Measurements from ENCODE around the gene ZNF816. TPM values are rescaled to one million over a fixed set of nuclear protein-coding genes. Genes with fewer than 3 reads are reported as not detected.
"Not testable (repeated sequence)": the region's sequence is repeated elsewhere in the genome, so short reads cannot be mapped to it uniquely, and the experiment has no call there.

Gene ZNF816
- 26.8 TPM for total RNA-seq

DNA sequence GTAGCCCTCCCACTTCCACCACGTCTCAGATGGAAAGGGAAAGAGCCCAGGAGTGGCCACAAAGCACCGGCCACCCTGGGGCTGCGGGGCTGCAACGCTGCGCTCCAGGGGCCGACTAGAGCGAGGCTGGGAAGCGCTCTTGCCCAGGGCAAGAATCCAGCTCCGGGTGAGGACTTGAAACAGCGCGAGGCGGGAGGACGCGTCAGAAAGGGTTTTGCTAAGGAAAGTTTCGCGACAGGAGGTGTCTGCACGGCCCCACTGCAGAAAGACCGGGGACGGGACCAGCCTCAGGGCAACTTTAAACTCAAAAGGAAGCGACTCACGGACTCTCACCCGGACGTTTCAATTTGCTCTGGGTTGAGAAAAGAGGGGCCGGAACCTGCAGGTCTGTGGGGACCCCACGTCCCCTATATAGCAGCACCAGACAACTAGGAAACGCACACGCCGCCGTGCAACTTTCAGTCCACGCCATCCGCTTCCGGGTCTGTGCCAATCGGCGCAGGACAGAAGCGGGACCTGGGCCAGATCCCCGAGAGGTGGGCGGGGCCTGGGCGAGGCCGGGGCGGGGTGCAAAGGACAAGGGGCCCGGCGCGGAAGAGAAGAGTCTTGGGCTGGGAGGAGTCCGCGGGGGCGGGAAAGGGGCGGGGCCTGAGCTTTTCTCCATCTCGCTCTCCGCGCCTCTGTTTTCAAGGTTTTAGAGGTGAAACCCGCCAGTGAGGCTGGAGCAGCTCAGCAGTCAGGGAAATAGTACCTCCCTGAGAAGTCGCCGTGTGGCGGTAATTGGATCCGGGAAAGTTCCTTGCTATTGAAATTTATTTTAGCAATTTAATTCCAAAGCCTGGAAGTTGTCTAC is at the start of gene ZNF816:
Gene ZNF816, minus strand, starts transcription at position 488 of the 853 bp plus-strand sequence. CDS start 6,792 bp downstream, outside the sequence.
- peak; percentile 99 for DNase-seq (ENCODE audit: low spot score)

DNA sequence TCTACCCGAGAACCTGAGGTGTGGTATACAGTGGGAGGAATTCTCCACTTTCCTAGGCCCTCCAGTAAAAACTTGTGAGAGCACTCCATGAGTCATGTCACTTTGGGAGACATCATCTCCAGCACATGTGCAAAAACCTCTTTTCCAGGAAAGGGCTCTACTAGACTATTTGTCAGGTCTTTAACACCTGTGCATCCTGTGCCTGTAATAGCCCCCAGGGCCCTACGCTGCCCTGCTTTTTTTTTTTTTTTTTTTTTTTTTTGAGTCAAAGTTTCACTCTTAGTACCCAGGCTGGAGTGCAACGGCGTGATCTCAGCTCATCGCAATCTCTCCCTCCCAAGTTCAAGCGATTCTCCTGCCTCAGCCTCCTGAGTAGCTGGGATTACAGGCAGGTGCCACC is 49.3 kb upstream of the ZNF816 start:
- DNase-seq (ENCODE audit: low spot score), result no peak

DNA sequence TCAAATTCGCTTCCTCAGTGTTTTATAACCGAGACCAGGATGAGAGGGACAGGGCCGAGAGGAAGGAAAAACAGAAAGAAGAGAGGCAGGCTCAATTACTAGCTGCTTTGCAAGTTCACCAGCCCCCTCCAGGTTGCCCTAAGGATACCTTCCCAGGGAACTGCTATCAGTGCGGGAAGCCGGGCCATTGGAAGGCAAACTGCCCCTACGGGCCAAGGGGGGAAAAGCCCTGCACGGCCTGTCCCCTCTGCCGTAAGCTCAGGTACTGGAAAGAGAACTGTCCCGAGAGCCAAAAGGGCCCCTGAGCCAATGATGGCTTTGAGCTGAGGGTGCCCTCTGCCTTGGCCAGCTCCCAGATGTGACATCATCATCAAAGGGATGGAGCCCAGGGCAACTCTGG is 47.8 kb upstream of the ZNF816 start:
- DNase-seq (ENCODE audit: low spot score), result no peak

DNA sequence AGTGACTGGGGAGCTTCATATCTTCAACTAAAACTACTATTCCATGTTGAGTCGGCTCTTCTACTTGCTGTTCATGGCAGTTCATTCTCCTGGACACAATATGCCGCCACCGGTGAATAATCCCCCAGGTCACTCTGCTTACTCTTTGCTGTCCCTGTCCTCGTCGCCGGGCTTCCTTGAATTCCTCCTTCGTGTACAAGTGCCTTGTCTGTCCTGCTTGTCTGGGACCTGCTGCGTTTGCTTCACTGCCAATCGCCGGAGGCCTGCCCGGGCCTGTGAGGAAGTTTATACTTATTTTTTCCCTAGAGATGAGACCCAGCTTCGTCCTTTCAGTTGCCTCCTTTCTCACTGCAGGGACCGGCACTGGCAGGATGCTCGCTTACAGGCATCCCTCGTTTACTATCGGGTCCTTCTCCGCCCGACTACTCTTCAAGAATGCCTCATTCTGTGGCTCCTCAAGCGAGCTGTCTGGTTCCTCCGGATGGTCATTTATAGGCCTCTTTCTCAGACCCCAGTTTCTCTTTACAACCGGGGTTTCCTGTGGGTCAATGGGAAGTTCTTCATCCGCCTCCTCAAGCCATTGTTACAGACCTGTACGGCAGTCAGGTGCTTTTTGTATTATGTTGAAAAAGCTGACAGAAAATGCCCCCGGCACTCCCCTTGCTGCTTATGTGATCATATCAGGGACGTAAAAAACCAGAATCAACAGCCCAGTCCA is 45.5 kb upstream of the ZNF816 start:
- no peak for DNase-seq (ENCODE audit: low spot score)

DNA sequence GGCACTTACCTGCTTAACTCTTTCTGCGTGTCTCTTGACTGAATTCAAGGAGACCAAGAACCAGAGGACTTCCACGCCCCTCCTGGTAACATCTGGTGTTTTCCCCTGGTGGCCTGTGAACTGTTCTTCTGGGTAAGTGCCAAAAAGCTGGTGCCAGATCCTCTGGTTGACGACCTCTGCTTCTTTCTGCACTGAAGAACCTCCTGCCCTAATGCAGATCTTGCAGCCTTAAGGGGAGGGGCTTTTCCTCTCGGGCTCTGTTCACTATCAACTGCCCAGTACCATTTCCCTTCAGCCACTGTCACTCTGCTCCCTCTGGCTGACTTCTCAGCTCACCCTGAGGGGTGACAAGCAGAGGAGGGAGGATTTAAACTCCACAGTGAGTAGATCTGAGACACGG is 44.9 kb upstream of the ZNF816 start:
- DNase-seq (ENCODE audit: low spot score), result no peak

DNA sequence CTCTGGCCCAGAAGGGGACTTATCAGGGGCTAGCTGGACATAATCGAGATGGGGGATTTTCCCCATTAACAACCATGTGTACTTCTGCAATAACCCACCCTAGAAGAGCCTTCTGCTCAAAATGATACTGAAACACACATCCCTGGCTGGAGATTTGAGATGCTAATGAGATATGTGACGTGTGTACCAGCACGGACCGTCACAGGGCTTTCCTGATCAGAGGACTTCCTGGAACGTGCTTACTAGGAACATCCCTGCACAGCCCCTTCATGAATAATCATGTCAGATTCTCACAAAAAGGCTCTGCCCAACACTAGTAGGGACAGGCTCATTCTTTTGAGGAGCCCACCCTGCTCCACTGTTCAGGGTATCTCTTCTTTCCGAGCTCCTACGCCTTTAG is 44.5 kb upstream of the ZNF816 start:
- DNase-seq (ENCODE audit: low spot score), result no peak

DNA sequence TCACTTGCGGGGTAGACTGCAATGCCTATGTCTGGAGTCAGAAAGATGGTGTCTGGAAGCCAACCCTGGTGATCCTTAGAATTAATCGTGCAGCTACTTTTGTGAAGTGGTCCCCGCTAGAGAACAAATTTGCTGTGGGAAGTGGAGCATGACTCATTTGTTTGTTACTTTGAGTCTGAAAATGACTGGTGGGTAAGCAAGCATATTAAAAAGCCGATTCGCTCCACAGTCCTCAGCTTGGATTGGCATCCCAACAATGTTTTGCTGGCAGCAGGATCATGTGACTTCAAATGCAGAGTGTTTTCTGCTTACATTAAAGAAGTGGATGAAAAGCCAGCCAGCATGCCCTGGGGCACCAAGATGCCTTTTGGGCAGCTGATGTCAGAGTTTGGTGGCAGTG is 41.6 kb upstream of the ZNF816 start:
- no peak for DNase-seq (ENCODE audit: low spot score)

DNA sequence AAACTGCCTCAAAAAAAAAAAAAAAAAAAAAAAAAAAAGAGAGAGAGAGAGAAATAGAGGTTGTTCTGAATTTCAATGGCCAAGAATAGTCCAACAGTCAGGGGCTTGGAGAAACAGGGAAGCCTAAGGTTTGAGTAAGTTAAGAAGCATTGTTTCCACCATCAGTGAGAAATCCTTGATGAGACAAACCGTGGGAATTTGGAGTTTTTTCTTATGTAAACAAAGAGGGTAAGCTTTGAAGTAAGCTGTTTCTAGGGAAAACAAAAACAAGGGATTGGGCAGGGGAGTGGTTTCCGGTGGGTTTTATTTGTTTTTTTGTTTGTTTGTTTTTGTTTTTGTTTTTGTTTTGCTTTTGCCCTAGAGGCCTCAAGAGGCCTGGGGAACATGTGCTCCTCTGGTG is 39.8 kb upstream of the ZNF816 start:
- DNase-seq (ENCODE audit: low spot score), result no peak

DNA sequence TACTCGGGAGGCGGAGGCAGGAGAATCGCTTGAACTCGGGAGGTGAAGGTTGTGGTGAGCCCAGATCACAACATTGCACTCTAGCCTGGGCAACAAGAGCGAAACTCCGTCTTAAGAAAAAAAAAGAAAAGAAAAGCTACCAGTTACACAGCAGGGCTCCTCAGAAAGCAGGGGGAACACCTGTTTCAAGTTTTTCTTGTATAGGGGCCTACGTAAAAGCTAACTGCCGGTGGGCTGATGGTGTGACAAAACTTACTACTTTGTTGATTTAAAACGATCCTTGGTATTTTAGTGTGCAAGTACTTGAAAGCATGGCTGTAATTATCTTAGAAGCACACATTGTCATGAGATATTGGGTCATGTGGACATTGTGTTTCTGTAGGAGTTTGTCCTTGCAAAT is 35.3 kb upstream of the ZNF816 start:
- DNase-seq (ENCODE audit: low spot score), result no peak

DNA sequence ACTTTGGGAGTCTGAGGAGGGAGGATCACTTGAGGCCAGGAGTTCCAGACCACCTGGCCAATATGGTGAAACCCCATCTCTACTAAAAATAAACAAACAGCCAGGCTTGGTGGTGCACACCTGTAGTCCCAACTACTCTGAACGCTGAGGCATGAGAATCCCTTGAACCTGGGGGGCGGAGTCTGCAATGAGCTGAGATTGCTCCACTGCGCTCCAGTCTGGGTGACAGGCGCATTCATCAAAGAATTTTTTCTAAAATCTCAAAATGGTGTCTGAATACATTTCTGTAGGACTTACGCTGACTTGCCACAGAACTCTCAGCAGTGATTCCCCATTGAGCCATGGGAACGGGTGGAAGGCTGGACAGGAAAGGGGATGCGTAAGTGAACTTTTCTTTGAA is 33.0 kb upstream of the ZNF816 start:
- DNase-seq (ENCODE audit: low spot score), result no peak

DNA sequence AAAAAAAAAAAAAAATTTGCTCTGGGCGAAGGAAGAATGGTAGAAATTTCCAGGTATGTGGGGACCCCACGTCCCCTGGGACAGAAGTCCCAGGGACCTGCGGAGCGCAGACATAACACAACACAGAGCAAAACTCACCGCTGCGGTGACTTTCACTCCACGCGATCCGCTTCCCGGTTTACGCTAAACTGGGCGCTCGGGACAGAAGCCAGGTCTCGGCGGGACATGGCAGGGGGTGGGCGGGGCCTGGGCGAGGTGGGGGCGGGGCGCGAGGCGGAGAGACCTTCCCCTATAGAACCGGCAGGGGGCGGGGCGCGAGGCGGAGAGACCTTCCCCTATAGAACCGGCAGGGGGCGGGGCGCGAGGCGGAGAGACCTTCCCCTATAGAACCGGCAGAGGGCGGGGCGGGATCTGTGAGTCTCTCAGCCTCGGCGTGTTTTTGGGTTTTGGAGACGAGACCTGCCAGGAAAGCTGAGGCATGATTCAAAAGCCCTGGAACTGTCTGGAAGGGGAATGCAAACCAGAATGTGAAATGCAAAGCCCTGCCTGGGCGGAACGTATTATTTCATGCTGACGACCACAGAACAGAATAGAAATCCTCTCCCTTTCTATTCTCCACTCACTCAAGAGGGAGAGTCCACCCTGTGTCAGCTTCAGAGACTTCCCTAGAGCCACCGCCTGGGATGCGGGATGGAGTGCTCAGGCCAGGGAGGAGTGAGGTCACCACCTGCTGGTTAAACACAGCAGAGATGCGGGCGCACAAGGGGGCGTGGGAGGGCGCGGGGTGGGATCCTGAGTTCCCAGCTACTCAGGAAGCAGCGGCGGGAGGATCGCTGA is 30.9 kb upstream of the ZNF816 start:
- DNase-seq (ENCODE audit: low spot score), result peak; percentile 73

DNA sequence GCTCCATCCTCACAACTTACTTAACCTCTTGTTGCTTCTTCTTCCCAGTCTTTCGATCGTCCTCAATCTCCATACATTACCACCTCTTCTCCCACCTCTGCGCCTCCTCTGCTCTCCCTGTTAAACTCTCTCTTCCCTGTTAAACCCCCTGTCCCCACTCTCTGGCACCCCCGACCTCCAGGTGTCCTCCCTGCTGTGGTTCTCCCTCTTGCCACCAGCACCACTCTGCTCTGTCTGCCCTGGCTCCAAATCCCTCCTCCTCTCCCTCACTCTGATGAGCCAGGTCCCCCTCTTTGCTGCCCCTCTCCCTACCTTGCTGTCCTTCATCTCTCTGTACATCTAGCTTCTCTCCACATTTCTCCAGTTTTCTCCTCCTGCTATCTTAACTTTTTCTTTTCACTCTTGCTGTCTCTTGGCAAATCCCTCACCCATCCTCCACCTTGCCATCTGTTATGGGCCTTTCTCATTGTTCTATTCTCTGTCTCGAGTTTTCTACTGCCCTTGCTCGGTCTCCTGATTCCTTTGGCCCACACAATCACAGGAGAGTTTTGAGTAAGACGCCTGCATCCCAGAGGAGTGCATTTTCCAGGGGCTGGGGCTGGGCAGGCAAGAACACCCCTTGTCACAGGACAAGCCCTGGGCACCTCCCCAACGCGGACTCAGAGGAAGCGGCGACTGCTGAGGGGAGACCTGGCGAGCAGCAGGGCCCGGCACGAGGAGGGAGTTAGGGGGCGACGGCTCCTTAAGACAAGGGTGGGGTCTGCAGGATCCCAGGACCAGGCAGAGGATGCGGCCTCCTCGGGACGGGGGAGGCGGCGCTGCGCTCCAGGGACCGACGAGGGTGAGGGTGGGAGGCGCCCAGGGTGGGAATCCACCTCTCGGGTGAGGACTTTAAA is 29.7 kb upstream of the ZNF816 start:
- no peak for DNase-seq (ENCODE audit: low spot score)

DNA sequence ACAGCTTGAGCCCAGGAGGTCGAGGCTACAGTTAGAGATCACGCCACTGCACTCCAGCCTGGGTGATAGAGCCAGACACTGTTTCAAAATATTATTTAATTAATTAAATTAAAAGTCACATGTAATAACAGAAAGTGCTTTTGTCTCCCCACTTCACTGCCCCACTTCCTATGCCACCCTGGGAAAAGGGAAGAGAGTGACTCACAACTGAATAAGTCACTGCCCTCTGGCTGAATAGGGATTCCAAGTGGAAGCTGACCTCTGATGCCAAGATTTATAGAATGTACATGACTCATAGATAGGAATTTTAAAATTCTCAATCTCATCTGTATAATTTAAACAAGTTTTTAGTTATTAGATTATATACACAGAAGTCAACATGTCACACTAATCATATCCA is 28.8 kb upstream of the ZNF816 start:
- DNase-seq (ENCODE audit: low spot score), result no peak

DNA sequence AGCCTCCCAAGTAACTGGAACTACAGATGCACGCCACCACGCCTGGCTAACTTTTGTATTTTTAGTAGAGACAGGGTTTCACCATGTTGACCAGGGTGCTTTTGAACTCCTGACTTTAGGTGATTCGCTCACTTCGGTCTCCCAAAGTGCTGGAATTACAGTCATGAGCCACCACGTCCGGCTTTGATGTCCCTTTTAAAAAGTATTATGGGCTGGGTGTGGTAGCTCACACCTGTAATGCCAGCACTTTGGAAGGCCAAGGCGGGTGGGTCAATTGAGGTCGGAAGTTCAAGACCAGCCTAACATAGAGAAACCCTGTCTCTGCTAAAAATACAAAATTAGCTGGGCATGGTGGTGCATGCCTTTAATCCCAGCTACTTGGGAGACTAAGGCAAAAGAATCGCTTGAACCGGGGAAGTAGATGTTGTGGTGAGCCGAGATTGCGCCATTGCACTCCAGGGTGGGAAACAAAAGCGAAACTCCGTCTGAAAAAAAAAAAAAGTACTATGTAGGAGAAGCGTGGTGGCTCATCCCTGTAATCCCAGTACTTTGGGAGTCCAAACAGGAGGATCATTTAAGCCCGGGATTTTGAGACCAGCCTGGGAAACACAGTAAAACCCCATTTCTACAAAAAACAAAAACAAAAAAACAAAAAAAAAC is 28.2 kb upstream of the ZNF816 start:
- no peak for DNase-seq (ENCODE audit: low spot score)

DNA sequence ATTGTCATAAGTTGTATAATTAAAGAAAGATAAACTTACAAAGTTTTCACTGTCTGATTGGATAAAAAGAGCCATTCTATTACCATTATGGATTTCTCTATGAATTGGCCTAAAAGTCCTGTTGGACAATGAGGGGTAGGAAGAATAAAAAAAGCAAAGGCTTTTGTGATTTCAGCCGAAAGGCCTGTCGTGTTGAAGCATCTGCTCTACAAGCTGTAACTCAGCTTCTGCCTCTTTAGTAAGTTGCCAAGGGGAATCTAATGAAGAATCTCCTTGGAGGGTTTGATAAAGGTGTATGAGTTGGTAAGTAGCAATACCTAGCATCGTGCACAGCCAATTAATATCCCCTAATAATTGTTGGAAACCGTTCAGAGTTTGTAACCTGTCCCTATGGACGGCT is 25.8 kb upstream of the ZNF816 start:
- DNase-seq (ENCODE audit: low spot score), result no peak

DNA sequence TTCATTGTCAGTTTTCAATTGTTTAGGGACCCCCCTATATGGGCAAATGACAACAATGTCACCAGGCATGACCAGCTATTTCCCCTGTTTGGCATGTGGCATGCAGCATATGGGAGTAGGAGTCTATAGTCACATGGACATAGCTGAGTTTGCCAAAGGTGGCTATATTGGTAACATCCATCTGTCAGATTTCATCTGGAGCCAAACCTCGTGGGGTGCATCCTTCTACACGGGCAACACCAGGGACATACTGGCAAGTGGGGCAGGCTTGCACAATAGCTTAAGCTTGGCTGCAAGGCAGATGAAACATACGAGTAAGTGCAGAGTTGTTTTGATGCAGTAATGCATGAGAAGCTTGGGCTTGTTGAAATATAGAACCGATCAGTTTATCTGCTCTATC is 24.5 kb upstream of the ZNF816 start:
- no peak for DNase-seq (ENCODE audit: low spot score)

DNA sequence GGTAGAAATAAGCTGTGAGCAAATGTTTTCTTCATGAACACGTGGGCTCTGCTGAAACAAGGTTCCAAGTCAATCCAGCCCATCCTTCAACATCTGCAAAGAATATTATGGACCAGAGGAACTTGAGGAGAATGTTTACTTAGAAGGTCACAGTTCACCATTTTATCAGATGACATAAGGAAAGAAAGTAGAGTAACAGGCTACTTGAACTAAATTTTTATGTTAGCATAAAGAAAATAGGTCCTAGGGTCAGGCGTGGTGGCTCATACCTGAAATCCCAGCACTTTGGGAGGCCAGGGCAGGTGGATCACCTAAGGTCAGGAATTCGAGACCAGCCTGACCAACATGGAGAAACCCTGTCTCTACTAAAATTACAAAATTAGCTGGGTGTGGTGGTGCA is 20.5 kb upstream of the ZNF816 start:
- not testable (repeated sequence) for DNase-seq (ENCODE audit: low spot score)

DNA sequence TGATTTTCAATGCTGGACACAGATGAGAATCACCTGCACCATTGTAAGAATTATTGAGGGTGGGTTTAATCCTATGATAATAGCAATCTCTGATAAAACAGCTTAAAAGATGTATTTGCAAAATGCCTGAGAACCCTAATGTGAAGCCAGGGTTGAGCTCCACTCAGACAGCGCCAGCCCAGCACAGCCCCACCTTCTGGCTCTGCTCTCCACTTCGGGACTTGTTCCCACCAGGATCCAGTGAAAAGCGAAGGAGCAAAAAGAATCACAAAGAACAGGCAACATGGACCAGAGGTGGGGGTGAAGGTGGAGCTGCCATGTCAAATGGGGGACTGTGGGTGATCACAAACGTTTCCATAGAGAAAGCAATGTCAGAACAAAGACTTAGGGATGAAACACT is 18.6 kb upstream of the ZNF816 start:
- no peak for DNase-seq (ENCODE audit: low spot score)

DNA sequence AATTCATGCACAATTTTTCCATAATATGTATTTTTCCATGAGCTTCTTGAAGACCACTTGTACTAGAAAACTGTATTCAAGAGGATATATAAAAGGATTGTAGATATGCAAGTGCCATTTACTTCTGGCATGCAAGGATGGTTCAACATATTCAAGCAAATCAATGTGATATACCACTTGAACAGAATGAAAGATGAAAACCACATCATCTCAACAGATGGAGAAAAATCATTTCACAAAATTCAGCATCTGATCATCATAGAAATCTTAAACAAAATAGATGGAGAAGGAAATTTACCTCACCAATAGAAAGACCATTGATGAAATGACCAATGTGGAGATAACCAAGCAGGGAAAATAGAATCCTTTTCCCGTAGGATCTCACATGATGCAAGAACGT is 5.1 kb upstream of the ZNF816 start:
- no peak for DNase-seq (ENCODE audit: low spot score)

DNA sequence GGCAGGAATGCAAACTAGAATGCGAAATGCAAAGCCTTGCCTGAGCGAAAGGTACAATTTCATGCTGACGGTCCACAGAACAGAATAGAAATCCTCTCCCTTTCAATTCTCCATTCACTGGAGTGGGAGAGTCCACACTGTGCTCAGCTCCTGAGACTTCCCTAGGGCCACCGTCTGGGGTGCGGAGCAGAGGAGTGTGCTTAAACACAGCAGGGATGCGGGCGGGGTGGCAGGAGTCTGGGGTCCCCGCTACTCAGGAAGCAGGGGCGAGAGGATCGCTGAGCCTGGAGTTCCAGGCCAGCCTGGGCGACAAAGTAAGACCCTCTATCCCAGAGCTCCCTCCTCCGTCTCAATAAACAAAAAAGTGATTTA is 552 bp upstream of the ZNF816 start:
- no peak for DNase-seq (ENCODE audit: low spot score)

DNA sequence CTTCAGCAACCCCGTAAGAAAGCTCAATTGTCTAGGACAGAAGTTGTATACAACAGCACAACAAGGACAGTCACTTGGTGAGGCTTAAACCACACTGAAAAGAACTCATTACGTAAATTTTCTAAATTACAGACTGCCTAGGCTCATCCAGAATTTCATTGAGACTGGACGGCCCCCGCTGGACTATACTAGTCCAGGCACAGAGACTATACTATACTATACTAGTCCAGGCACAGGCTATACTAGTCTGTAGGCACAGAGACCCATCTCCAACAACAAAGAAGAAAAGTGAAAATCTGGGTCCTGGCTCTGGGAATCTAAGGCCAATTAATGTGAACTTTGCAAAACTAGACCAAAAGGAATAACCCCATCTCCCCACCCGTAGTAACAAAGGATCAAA is 700 bp downstream of the ZNF816 start:
- DNase-seq (ENCODE audit: low spot score), result no peak

Measured in mucosa of gallbladder (tissue), 1 donor.